ELR (cell line): Measurements from ENCODE around the gene WWOX.

Experiments
- DNase-seq: peaks from one replicate; pipeline ENCODE4 v3.0.0-alpha.2; 2015; ENCODE audit warnings: low read depth

WWOX gene

GRCh38 chr16:78953526-78953925 is 854.1 kb downstream of the WWOX start:
- no peak for DNase-seq

GRCh38 chr16:78955206-78955605 is 855.8 kb downstream of the WWOX start:
- no peak for DNase-seq

- DNase-seq: no peak
These were observed 857.4 kb downstream of the WWOX start for GRCh38 chr16:78956859-78957258.

- DNase-seq: no peak
These were observed 858.1 kb downstream of the WWOX start for GRCh38 chr16:78957317-78958100.

GRCh38 chr16:78961464-78961863 is 862.0 kb downstream of the WWOX start:
- no peak for DNase-seq

- DNase-seq: no peak
These were observed 863.0 kb downstream of the WWOX start for GRCh38 chr16:78962457-78962929.

- no peak for DNase-seq
These were observed 868.5 kb downstream of the WWOX start for GRCh38 chr16:78967948-78968347.

- no peak for DNase-seq
These were observed 870.3 kb downstream of the WWOX start for GRCh38 chr16:78969721-78970120.

- DNase-seq: no peak
These were observed 871.2 kb downstream of the WWOX start for GRCh38 chr16:78970650-78971049.

GRCh38 chr16:78972006-78972405 is 872.6 kb downstream of the WWOX start:
- DNase-seq: no peak

- DNase-seq: no peak
These were observed 873.5 kb downstream of the WWOX start for GRCh38 chr16:78972986-78973385.

- no peak for DNase-seq
These were observed 876.8 kb downstream of the WWOX start for GRCh38 chr16:78976212-78976611.

- no peak for DNase-seq
These were observed 881.4 kb downstream of the WWOX start for GRCh38 chr16:78980825-78981224.

GRCh38 chr16:78982096-78982744 is 882.8 kb downstream of the WWOX start:
- no peak for DNase-seq

GRCh38 chr16:78984324-78984723 is 884.9 kb downstream of the WWOX start:
- DNase-seq: no peak

GRCh38 chr16:78984887-78985464 is 885.5 kb downstream of the WWOX start:
- no peak for DNase-seq

- DNase-seq: no peak
These were observed 886.5 kb downstream of the WWOX start for GRCh38 chr16:78985716-78986605.

- DNase-seq: no peak
These were observed 888.2 kb downstream of the WWOX start for GRCh38 chr16:78987666-78988065.

- DNase-seq: no peak
These were observed 889.0 kb downstream of the WWOX start for GRCh38 chr16:78988361-78988969.

- no peak for DNase-seq
These were observed 890.9 kb downstream of the WWOX start for GRCh38 chr16:78990309-78990701.

GRCh38 chr16:78992001-78992400 is 892.5 kb downstream of the WWOX start:
- DNase-seq: no peak

GRCh38 chr16:78993346-78993745 is 893.9 kb downstream of the WWOX start:
- DNase-seq: no peak
